Measurements from ENCODE around the gene SLC6A3.

Gene SLC6A3

GRCh38 chr5:1471997-1472963 lies 27.0 kb upstream of the SLC6A3 start:
- no peak overlapping the region for H3K9ac ChIP-seq (ENCODE audit: low read depth, low read length, poor library complexity, severe bottlenecking)
- H2AFZ ChIP-seq (ENCODE audit: low read length), result no peak overlapping the region
- H3F3A ChIP-seq (ENCODE audit: low read depth), result no peaks in the 10 kb centered on the region
- H3K4me2 ChIP-seq (ENCODE audit: low read depth, low read length, poor library complexity, severe bottlenecking), result no peak overlapping the region
- H3K4me1 ChIP-seq (ENCODE audit: insufficient read depth, low read length, poor library complexity, severe bottlenecking), result no peaks in the 10 kb centered on the region
- no peaks in the 10 kb centered on the region for H3K79me2 ChIP-seq (ENCODE audit: insufficient read depth, low read length)
- no peaks in the 10 kb centered on the region for H3K9me3 ChIP-seq (ENCODE audit: insufficient read depth, low read depth, low read length)
- peaks cover 43% of the 10 kb centered on the region; the same call in 1 of the 2 replicates for H3K36me3 ChIP-seq (ENCODE audit: insufficient read depth, low read length)
- TF ChIP-seq CTCF (conservative IDR thresholded peaks at IDR 0.05; ENCODE audit: low read length), result no peak
- TF ChIP-seq EZH2phosphoT487 (IDR thresholded peaks at IDR 0.05; ENCODE audit: borderline replicate concordance), result no peak
- no peaks in the 10 kb centered on the region for H3K9me2 ChIP-seq (replicated peaks; ENCODE audit: low read depth, low read length)
- H3K4me3 ChIP-seq (ENCODE audit: low read length, poor library complexity, severe bottlenecking), result no peak overlapping the region
- no peaks in the 10 kb centered on the region for H4K20me1 ChIP-seq (ENCODE audit: insufficient read depth, low read length, poor library complexity, severe bottlenecking)
- H3K27me3 ChIP-seq (ENCODE audit: insufficient read depth, low read length, poor library complexity, severe bottlenecking), result no peaks in the 10 kb centered on the region

- Histone ChIP-seq H3K4me3 (ENCODE audit: low read length, poor library complexity, severe bottlenecking) (no peak overlapping the region), H2AFZ (ENCODE audit: low read length) (no peak overlapping the region), H3K4me2 (ENCODE audit: low read depth, low read length, poor library complexity, severe bottlenecking) (no peak overlapping the region), H3K27me3 (ENCODE audit: insufficient read depth, low read length, poor library complexity, severe bottlenecking) (no peaks in the 10 kb centered on the region), H3K79me2 (ENCODE audit: insufficient read depth, low read length) (no peaks in the 10 kb centered on the region), H3K9me2 (replicated peaks; ENCODE audit: low read depth, low read length) (no peaks in the 10 kb centered on the region), H4K20me1 (ENCODE audit: insufficient read depth, low read length, poor library complexity, severe bottlenecking) (no peaks in the 10 kb centered on the region), H3K36me3 (ENCODE audit: insufficient read depth, low read length) (peaks cover 34% of the 10 kb centered on the region; the same call in 1 of the 2 replicates), H3K4me1 (ENCODE audit: insufficient read depth, low read length, poor library complexity, severe bottlenecking) (no peaks in the 10 kb centered on the region), H3K9ac (ENCODE audit: low read depth, low read length, poor library complexity, severe bottlenecking) (no peak overlapping the region), H3F3A (ENCODE audit: low read depth) (no peaks in the 10 kb centered on the region), H3K9me3 (ENCODE audit: insufficient read depth, low read depth, low read length) (no peaks in the 10 kb centered on the region)
- no peak for TF ChIP-seq CTCF (conservative IDR thresholded peaks at IDR 0.05; ENCODE audit: low read length)
- no peak for TF ChIP-seq EZH2phosphoT487 (IDR thresholded peaks at IDR 0.05; ENCODE audit: borderline replicate concordance)
Measured at GRCh38 chr5:1471240-1471853, 26.1 kb upstream of the SLC6A3 start.

GRCh38 chr5:1470762-1471211 lies 25.5 kb upstream of the SLC6A3 start:
- Histone ChIP-seq H3K36me3 (ENCODE audit: insufficient read depth, low read length) (peaks cover 29% of the 10 kb centered on the region; the same call in 1 of the 2 replicates), H3K4me3 (ENCODE audit: low read length, poor library complexity, severe bottlenecking) (no peak overlapping the region)

More at GRCh38 chr5:1470762-1471211, 25.5 kb upstream of the SLC6A3 start:
- Histone ChIP-seq H3K27me3 (ENCODE audit: insufficient read depth, low read length, poor library complexity, severe bottlenecking) (no peaks in the 10 kb centered on the region), H3K4me1 (ENCODE audit: insufficient read depth, low read length, poor library complexity, severe bottlenecking) (no peaks in the 10 kb centered on the region), H3F3A (ENCODE audit: low read depth) (no peaks in the 10 kb centered on the region), H3K9ac (ENCODE audit: low read depth, low read length, poor library complexity, severe bottlenecking) (no peak overlapping the region), H2AFZ (ENCODE audit: low read length) (no peak overlapping the region), H4K20me1 (ENCODE audit: insufficient read depth, low read length, poor library complexity, severe bottlenecking) (no peaks in the 10 kb centered on the region), H3K79me2 (ENCODE audit: insufficient read depth, low read length) (no peaks in the 10 kb centered on the region), H3K9me3 (ENCODE audit: insufficient read depth, low read depth, low read length) (no peaks in the 10 kb centered on the region), H3K4me2 (ENCODE audit: low read depth, low read length, poor library complexity, severe bottlenecking) (no peak overlapping the region), H3K9me2 (replicated peaks; ENCODE audit: low read depth, low read length) (no peaks in the 10 kb centered on the region)
- TF ChIP-seq CTCF (conservative IDR thresholded peaks at IDR 0.05; ENCODE audit: low read length) (no peak), EZH2phosphoT487 (IDR thresholded peaks at IDR 0.05; ENCODE audit: borderline replicate concordance) (no peak)
